HepG2 (cell line): Measurements from ENCODE around the gene SERHL2. TPM values are rescaled to one million over a fixed set of nuclear protein-coding genes. Genes with fewer than 3 reads are reported as not detected.

ENCODE experiments used
- CBX1 ChIP-seq: IDR thresholded peaks from one replicate; pipeline ENCODE4 v1.6.1; 2016; ENCODE audit warnings: antibody characterized with exemption, low read depth
- DMAP1 ChIP-seq: IDR thresholded peaks from 2 replicates; pipeline ENCODE4 v1.6.1; 2016
- GABPA ChIP-seq, 2 experiments: IDR thresholded peaks; 2 replicates each; pipeline ENCODE4 v1.6.1; 2011 to 2016; ENCODE audit warnings: low read depth in 2 of 2, low read length in 1 of 2, missing biosample characterization in 1 of 2, missing genetic modification characterization in 1 of 2
- HMGXB4 ChIP-seq, 2 experiments: sonication (generic) in 1 of 2; formaldehyde crosslinking in 1 of 2; IDR thresholded peaks; 2 replicates each; pipeline versions ENCODE4 v1.4.0 to v1.6.1; 2018 to 2020; ENCODE audit warnings: missing genetic modification reagents in 2 of 2, borderline replicate concordance in 1 of 2, low read depth in 1 of 2, mild to moderate bottlenecking in 1 of 2, missing biosample characterization in 1 of 2
- HOXA5 ChIP-seq: sonication (generic); formaldehyde crosslinking; IDR thresholded peaks from 2 replicates; pipeline ENCODE4 v1.4.0; 2020; ENCODE audit warnings: missing genetic modification reagents
- HOXA9 ChIP-seq: sonication (generic); formaldehyde crosslinking; IDR thresholded peaks from 2 replicates; pipeline ENCODE4 v1.8.1; 2022; ENCODE audit warnings: missing genetic modification reagents, mild to moderate bottlenecking, moderate library complexity, borderline replicate concordance
- KDM5B ChIP-seq: sonication (generic); formaldehyde crosslinking; IDR thresholded peaks from 2 replicates; pipeline ENCODE4 v1.4.0; 2020; ENCODE audit warnings: missing genetic modification reagents, mild to moderate bottlenecking, borderline replicate concordance
- MIER3 ChIP-seq: IDR thresholded peaks from 2 replicates; pipeline ENCODE4 v1.6.1; 2016; ENCODE audit warnings: missing compliant biosample characterization, borderline replicate concordance
- MIXL1 ChIP-seq: IDR thresholded peaks from 2 replicates; pipeline ENCODE4 v1.6.1; 2016
- NFKB2 ChIP-seq: sonication (generic); formaldehyde crosslinking; IDR thresholded peaks from 2 replicates; pipeline ENCODE4 v1.4.0; 2020; ENCODE audit warnings: missing genetic modification reagents, borderline replicate concordance
- NR0B2 ChIP-seq: sonication (generic); formaldehyde crosslinking; IDR thresholded peaks from 2 replicates; pipeline ENCODE4 v1.4.0; 2020; ENCODE audit warnings: mild to moderate bottlenecking, missing genetic modification reagents
- PHF8 ChIP-seq: sonication (generic); formaldehyde crosslinking; IDR thresholded peaks from 2 replicates; pipeline ENCODE4 v1.5.0; 2020; ENCODE audit warnings: missing genetic modification reagents
- POLR2A ChIP-seq, 2 experiments: IDR thresholded peaks; 2 replicates each; pipeline ENCODE4 v1.6.1; 2011; ENCODE audit warnings: low read depth in 2 of 2, low read length in 2 of 2, mild to moderate bottlenecking in 1 of 2, moderate library complexity in 1 of 2; ENCODE audit not compliant: insufficient read depth in 1 of 2
- SRF ChIP-seq: IDR thresholded peaks from 2 replicates; pipeline ENCODE4 v1.6.1; 2011; ENCODE audit warnings: mild to moderate bottlenecking, low read depth, low read length, moderate library complexity
- SRY ChIP-seq: sonication (generic); formaldehyde crosslinking; IDR thresholded peaks from 2 replicates; pipeline ENCODE4 v1.8.0; 2022; ENCODE audit warnings: mild to moderate bottlenecking, missing genetic modification reagents
- TFE3 ChIP-seq: IDR thresholded peaks from 2 replicates; pipeline ENCODE4 v1.6.1; 2016
- TRIM24 ChIP-seq: sonication (generic); formaldehyde crosslinking; IDR thresholded peaks from 2 replicates; pipeline ENCODE4 v1.8.0; 2022; ENCODE audit warnings: mild to moderate bottlenecking, missing genetic modification reagents
- ZBTB7B ChIP-seq: sonication (generic); formaldehyde crosslinking; IDR thresholded peaks from 2 replicates; pipeline ENCODE4 v1.4.0; 2020; ENCODE audit warnings: missing genetic modification reagents
- ZNF224 ChIP-seq: sonication (generic); formaldehyde crosslinking; IDR thresholded peaks from 2 replicates; pipeline ENCODE4 v1.5.0; 2020; ENCODE audit warnings: mild to moderate bottlenecking, missing genetic modification reagents
- ZNF274 ChIP-seq: sonication (generic); formaldehyde crosslinking; IDR thresholded peaks from 2 replicates; pipeline ENCODE4 v1.5.1; 2020; ENCODE audit warnings: mild to moderate bottlenecking, missing genetic modification reagents
- ZNF430 ChIP-seq: sonication (generic); formaldehyde crosslinking; IDR thresholded peaks from 2 replicates; pipeline ENCODE4 v1.9.0; 2021; ENCODE audit warnings: mild to moderate bottlenecking, missing genetic modification reagents
- ZNF446 ChIP-seq: sonication (generic); formaldehyde crosslinking; IDR thresholded peaks from 2 replicates; pipeline ENCODE4 v1.5.0; 2020; ENCODE audit warnings: mild to moderate bottlenecking, missing genetic modification reagents
- ZNF451 ChIP-seq: sonication (generic); formaldehyde crosslinking; IDR thresholded peaks from 2 replicates; pipeline ENCODE4 v1.5.0; 2020; ENCODE audit warnings: mild to moderate bottlenecking, missing genetic modification reagents
- ZNF567 ChIP-seq: sonication (generic); formaldehyde crosslinking; IDR thresholded peaks from 2 replicates; pipeline ENCODE4 v1.8.1; 2023; ENCODE audit warnings: mild to moderate bottlenecking, missing genetic modification reagents, borderline replicate concordance
- ZNF598 ChIP-seq: sonication (generic); formaldehyde crosslinking; IDR thresholded peaks from 2 replicates; pipeline ENCODE4 v1.5.1; 2020; ENCODE audit warnings: mild to moderate bottlenecking, missing genetic modification reagents, borderline replicate concordance
- ZNF614 ChIP-seq: IDR thresholded peaks from 2 replicates; pipeline ENCODE4 v1.6.1; 2018; ENCODE audit warnings: missing biosample characterization, missing genetic modification reagents, inconsistent platforms, borderline replicate concordance
- ZNF670 ChIP-seq: sonication (generic); formaldehyde crosslinking; IDR thresholded peaks from 2 replicates; pipeline ENCODE4 v1.8.0; 2022; ENCODE audit warnings: mild to moderate bottlenecking, missing genetic modification reagents, borderline replicate concordance
- ZNF740 ChIP-seq: sonication (generic); formaldehyde crosslinking; IDR thresholded peaks from 2 replicates; pipeline ENCODE4 v1.4.0; 2020; ENCODE audit warnings: missing genetic modification reagents
- ZNF878 ChIP-seq: sonication (generic); formaldehyde crosslinking; IDR thresholded peaks from 2 replicates; pipeline ENCODE4 v1.8.1; 2023; ENCODE audit warnings: mild to moderate bottlenecking, missing genetic modification reagents, moderate library complexity
- polyA plus RNA-seq, 8 experiments: library from polyadenylated mRNA; depleted of rRNA in 3 of 8; stranded (reverse) in 7 of 8; unstranded in 1 of 8; fragments of >200 nt; fragmentation: Illumina TruSeq in 4 of 8; extraction: Trizol in 4 of 8; gene quantifications; 2 replicates each; pipeline versions ENCODE4 v1.2.1 to v1.2.3, GENCODE V29; 2011 to 2016; ENCODE audit warnings: low read depth in 4 of 8, missing spikeins in 1 of 8, mixed read lengths in 1 of 8; ENCODE audit not compliant: insufficient read depth in 1 of 8
- total RNA-seq, 5 experiments: library from RNA; depleted of rRNA; stranded (reverse); fragments of >200 nt; fragmentation: Illumina TruSeq; extraction: Trizol; gene quantifications; 2 replicates each; pipeline ENCODE4 v1.2.3, GENCODE V29; 2016; ENCODE audit warnings: low read depth in 1 of 5

Gene SERHL2
- total and polyA plus RNA-seq, 2 of the 13 experiments (the other 11 are each of a cell fraction or from before 2014, with no cell fraction given): 1.0 to 1.8 TPM

- TF ChIP-seq HMGXB4 (CRISPR knock-in tag; IDR thresholded peaks at IDR 0.05; ENCODE audit: borderline replicate concordance in 1 of 2, low read depth in 1 of 2) (0 out of 4 replicates have a peak, but pooled peaks of 1 of the 2 experiments have one; percentile 24), TRIM24 (no peak), ZNF740 (CRISPR knock-in tag) (no peak), ZNF451 (CRISPR knock-in tag) (peak; percentile 25; the same call in 1 of the 2 replicates), SRY (CRISPR knock-in tag) (peak; percentile 79; the same call in 1 of the 2 replicates), ZNF878 (CRISPR knock-in tag) (0 out of 2 replicates have a peak, but pooled peaks have one; percentile 33), TFE3 (no peak), HOXA9 (CRISPR knock-in tag) (0 out of 2 replicates have a peak, but pooled peaks have one; percentile 21), ZBTB7B (peak; percentile 52; the same call in 1 of the 2 replicates), SRF (no peak), NFKB2 (CRISPR knock-in tag) (no peak), NR0B2 (CRISPR knock-in tag) (no peak), KDM5B (CRISPR knock-in tag) (no peak), POLR2A (IDR thresholded peaks at IDR 0.05; ENCODE audit: insufficient read depth in 1 of 2, low read depth in 2 of 2, low read length in 2 of 2) (0 out of 4 replicates have a peak, but pooled peaks of 1 of the 2 experiments have one; percentile 20), CBX1 (no peak), MIER3 (peak; percentile 51; the same call in 1 of the 2 replicates), ZNF430 (CRISPR knock-in tag) (no peak; the same call in 1 of the 2 replicates), DMAP1 (CRISPR knock-in tag) (peak; percentile 57; the same call in 1 of the 2 replicates), PHF8 (CRISPR knock-in tag) (no peak), HOXA5 (CRISPR knock-in tag) (no peak), ZNF274 (no peak), GABPA (IDR thresholded peaks at IDR 0.05; ENCODE audit: low read depth, low read length) (no peak), GABPA (CRISPR knock-in tag; IDR thresholded peaks at IDR 0.05; ENCODE audit: low read depth) (no peak), ZNF614 (peak; percentile 61; the same call in 1 of the 2 replicates), MIXL1 (CRISPR knock-in tag) (peak; percentile 77), ZNF567 (CRISPR knock-in tag) (no peak), ZNF446 (no peak), ZNF224 (CRISPR knock-in tag) (no peak), ZNF598 (0 out of 2 replicates have a peak, but pooled peaks have one; percentile 32), ZNF670 (CRISPR knock-in tag) (peak; percentile 83)
Observed at GRCh38 chr22:42601879-42602465, 48.2 kb downstream of the SERHL2 start (continued).
